GM21423 (cell line): ENCODE results near the gene RASGRP1.

Experiments used
- ATAC-seq: cut with Tn5 transposase; IDR thresholded peaks from one replicate; pipeline ENCODE4 v1.9.1; 2021; ENCODE audit warnings: mild to moderate bottlenecking, moderate library complexity; ENCODE audit not compliant: unreplicated experiment

The RASGRP1 gene

GRCh38 chr15:38576261-38576660, 11.6 kb upstream of the RASGRP1 start:
- no peak for ATAC-seq

DNA sequence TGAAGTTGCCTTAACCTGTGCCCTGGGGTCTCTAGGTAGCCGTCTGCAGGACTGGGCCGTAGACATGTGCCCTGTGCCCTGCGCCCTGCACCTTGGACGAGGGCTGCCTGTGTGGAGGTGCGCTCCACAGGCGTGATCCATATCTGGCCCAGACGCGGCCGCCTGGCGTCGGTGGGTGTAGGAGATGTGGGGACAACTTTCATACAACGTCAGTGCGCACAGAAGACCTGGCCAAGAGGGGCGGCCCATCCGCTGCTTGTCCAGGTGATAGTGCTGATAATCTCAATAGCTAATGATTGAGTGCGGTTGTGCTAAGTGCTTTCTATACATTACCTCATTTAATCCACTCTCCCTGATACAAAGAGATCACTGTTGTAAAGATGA, 665 bp upstream of the RASGRP1 start:
- ATAC-seq, result no peak

- ATAC-seq, result peak; percentile 61
Measured at GRCh38 chr15:38563723-38564519, 693 bp downstream of the RASGRP1 start.

GRCh38 chr15:38562278-38562677, 2.3 kb downstream of the RASGRP1 start:
- no peak for ATAC-seq

DNA sequence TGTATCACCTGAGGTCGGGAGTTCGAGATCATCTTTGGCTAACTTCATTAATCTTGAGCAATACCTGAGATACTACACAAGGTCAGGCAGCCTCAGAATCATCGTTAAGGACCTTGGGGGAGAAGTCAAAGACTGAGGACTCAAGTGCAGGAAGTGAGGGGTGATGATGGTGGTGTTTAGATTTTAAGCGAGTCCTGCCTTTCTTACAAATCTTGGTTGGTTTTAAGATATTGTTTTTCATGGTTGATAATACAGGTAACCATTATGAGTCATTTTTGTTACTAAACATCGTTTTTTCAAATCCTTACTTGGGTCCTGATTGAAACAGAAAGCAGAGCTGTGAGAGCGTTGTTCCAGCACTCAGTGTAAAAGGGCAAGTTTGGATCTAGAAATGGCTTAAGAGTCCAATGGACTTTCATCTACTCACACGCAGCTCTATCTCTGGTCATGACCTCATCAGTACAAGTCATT, 4.1 kb downstream of the RASGRP1 start:
- no peak for ATAC-seq

GRCh38 chr15:38559636-38560307, 4.8 kb downstream of the RASGRP1 start:
- no peak for ATAC-seq

DNA sequence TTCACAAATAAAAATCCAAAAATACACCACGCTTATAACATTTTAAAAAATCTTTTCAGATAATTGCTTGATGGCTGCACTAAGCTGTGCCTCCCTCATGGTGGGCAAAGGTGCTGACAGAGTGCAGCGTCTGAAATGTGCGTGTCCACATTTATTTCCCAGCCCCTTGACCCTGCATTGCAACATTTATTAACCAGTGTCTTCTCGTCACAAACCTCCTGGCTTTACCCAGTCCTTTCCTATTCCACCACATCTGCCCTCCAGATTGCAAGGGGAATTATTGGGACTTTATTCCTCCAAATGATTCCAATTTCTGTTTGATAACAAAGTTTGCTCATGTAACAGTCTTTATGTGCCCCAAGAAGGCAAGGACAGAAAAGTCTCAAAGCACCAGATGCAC, 5.5 kb downstream of the RASGRP1 start:
- ATAC-seq, result no peak

DNA sequence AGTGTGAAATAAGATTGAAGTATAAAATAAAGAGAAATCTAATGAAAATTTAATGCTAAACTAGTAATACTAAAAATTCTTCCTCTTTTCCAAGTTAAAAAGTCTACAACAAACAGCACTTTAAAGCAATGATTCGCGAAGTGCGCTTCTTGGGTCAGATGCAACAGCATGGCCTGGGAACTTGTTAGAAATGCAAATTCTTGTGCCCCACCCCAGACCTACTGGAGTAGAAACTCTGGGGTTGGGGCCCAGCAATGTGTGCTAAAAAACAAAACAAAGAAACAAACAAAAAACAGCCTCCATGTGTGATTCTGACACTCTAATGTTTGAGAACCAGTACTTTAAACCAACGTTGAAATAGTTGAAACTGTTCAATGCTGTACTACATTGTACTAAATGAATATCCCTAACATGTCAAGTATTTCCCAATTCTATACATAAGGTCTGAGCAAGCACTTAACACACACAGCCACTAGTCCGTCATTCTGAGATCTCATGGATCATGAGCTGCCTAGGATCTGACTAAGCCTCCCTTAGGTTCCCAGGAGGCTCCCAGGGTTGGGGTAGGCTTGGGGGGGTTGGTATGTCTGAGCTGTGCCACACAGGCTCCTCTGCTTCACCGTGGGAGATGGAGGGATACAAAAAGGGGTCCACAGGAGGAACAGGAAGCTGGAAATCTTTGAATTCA, 6.1 kb downstream of the RASGRP1 start:
- ATAC-seq, result no peak

- ATAC-seq, result no peak
Measured at GRCh38 chr15:38557921-38558320, 6.7 kb downstream of the RASGRP1 start.

DNA sequence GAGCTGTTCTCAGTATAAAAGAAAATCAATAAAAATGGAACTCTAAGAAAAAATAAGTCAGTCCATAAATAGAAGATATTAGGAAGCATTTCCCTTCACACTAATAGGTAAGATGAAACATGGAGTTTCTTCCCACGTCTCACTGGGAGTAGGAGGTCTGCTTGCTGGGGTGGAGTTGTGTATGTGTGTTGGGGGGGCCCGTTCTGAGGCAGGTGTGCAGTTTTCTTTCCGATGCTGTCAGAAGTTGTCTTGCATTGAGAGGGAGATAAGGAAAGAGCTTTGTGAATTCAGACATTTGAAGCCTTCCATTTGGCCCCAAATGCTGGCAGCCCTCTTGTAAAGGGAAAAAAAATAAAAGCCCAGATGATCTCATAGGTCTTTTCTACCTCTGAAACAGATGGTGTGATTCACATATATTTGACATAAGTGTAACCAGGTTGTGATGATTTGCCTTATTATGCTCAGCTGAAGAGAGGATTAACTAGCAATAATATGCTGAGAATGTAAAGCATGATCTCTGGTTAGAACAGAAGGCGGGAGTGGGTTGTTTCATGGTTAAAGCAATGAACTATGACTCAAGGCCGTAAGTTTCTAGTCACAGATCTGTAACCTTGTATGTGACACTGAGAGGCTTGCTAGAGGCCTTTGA, 8.8 kb downstream of the RASGRP1 start:
- peak; percentile 40 for ATAC-seq

- no peak for ATAC-seq
Measured at GRCh38 chr15:38554354-38554753, 10.3 kb downstream of the RASGRP1 start.

- ATAC-seq, result no peak
Measured at GRCh38 chr15:38553071-38553470, 11.5 kb downstream of the RASGRP1 start.

- ATAC-seq, result no peak
Measured at GRCh38 chr15:38551720-38552648, 12.6 kb downstream of the RASGRP1 start.

DNA sequence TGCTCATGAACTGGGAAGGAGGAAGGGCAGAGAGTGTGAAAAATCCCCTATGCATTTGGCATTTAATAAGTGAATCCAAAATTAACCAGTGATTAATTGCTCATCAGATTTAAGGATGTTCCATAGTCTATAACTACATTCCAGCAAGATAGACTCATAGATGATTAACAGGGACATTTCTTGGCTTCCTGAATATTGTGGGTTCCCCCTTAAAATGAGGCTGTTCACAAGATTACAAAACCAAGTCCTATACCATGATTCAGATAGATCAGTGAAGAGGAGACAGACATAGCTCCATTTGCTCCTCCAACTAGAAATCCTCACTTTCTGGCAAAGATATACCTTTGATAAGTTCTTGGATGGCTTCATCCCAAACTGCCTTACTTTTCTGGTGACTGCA, 15.4 kb downstream of the RASGRP1 start:
- ATAC-seq, result no peak

DNA sequence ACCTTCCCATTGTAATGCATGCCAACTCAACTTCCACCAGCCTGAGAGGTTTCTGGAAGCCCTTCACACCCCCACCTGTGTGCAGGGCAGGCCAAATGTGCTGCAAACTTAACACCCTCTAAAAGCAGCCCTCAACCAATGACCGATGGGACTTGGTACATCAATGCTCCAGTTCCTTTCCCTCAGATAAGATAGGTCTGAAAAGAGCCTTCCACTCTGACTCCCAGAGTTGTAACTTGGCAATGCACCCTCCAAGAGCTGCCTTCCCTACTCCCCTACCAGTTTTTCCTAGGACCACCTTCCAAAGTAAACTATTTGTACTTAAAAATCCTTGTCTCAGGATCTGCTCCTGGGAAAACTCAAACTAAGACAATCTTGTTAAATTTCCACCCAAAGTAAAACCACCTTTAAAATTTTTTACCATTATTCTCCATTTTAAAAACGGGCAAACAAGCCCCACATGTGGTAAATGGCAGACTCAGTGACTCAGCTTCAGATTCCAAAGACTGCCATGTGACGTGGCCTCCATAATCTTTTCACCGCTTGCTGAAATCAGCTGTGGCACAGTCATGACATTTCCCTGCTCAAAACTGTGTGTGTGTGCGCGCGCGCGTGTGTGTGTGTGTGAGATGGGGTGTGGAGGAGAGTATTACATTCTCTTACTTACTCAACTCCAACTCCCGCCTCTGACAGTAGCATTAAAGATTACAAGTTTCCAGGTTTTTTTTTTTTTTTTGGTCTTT, 17.2 kb downstream of the RASGRP1 start:
- no peak for ATAC-seq

GRCh38 chr15:38545179-38545578, 19.4 kb downstream of the RASGRP1 start:
- ATAC-seq, result no peak

GRCh38 chr15:38541026-38541425, 23.6 kb downstream of the RASGRP1 start:
- ATAC-seq, result no peak

DNA sequence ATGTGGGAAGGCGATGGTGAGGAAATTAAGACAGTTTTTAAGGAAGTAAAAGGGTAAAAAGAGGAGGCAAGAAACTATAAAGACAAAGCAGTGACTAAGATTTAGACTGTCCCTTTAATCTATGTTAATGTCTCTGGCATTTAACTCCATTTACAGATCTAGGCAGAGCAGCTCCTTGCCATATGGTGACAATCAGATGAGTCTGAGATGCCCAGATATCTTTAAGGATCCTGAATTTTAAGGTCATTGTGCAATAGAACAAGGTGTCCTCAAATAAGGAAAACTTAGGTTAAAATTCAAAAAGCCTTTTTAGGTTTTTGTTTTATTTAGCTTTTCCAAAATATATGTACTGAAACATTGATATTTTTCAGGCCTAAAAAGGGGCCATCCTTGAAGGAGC, 24.1 kb downstream of the RASGRP1 start:
- no peak for ATAC-seq

- no peak for ATAC-seq
Measured at GRCh38 chr15:38539008-38539343, 25.6 kb downstream of the RASGRP1 start.
